Loucy (cell line): ENCODE data around the gene TNFRSF25.

ENCODE experiments used
- EZH2phosphoT487 ChIP-seq: fragments of 200-600 bp; IDR thresholded peaks from 2 replicates; pipeline ENCODE4 v1.6.1; 2018; ENCODE audit warnings: antibody characterized with exemption, mild to moderate bottlenecking, moderate library complexity, borderline replicate concordance
- TF ChIP-seq, protein P1 (sequence below): fragments of 200-600 bp; sonication (generic); conservative IDR thresholded peaks from 2 replicates; pipeline ENCODE4 v1.5.1; 2014; ENCODE audit warnings: mild to moderate bottlenecking, antibody characterized with exemption, low read length

DNA sequence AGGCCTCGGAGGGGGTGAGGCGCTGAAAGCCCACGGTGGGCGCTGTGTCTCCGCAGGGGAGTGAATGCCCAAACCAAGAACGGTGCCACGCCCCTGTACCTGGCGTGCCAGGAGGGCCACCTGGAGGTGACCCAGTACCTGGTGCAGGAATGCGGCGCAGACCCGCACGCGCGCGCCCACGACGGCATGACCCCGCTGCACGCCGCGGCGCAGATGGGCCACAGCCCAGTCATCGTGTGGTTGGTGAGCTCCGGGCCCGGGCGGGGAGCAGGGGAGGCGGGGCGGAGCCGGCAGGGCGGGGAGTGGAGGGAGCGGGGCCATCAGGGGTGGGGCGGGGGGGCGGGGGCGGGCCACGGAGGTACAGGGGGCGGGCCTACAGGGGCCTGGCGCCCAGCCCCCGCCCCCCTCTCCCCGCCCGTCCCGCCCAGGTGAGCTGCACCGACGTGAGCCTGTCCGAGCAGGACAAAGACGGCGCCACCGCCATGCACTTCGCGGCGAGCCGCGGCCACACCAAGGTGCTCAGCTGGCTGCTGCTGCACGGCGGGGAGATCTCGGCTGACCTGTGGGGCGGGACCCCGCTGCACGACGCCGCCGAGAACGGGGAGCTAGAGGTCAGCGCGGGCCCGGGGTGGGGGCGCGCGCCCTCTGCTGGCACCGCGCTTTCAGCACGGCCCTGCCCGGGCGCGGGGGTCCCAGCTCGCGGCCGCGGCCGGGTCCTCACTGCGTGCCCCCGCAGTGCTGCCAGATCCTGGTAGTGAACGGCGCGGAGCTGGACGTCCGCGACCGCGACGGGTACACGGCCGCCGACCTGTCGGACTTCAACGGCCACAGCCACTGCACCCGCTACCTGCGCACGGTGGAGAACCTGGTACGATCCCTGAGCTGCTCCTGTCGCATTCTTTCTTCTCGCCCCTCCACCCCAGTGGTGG is 25.5 kb downstream of the TNFRSF25 start:
- TF ChIP-seq, protein P1, sequence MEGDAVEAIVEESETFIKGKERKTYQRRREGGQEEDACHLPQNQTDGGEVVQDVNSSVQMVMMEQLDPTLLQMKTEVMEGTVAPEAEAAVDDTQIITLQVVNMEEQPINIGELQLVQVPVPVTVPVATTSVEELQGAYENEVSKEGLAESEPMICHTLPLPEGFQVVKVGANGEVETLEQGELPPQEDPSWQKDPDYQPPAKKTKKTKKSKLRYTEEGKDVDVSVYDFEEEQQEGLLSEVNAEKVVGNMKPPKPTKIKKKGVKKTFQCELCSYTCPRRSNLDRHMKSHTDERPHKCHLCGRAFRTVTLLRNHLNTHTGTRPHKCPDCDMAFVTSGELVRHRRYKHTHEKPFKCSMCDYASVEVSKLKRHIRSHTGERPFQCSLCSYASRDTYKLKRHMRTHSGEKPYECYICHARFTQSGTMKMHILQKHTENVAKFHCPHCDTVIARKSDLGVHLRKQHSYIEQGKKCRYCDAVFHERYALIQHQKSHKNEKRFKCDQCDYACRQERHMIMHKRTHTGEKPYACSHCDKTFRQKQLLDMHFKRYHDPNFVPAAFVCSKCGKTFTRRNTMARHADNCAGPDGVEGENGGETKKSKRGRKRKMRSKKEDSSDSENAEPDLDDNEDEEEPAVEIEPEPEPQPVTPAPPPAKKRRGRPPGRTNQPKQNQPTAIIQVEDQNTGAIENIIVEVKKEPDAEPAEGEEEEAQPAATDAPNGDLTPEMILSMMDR: no peak
- no peak for TF ChIP-seq EZH2phosphoT487
